ENCODE data around the gene CLEC7A. TPM values are rescaled to one million over a fixed set of nuclear protein-coding genes. Genes with fewer than 3 reads are reported as not detected.

The CLEC7A gene
- total RNA-seq, 2 experiments from 2014 or later: 2.5 to 3.7 TPM

GRCh38 chr12:10115890-10116289 lies 14.1 kb downstream of the CLEC7A start:
- H3K27ac ChIP-seq (ENCODE audit: low read depth in 1 of 2, low read length in 2 of 2): no peak overlapping the region
- no peaks in the 10 kb centered on the region for H3K27me3 ChIP-seq (ENCODE audit: control insufficient read depth in 1 of 2, insufficient read depth in 2 of 2, low read length in 2 of 2)
- intact Hi-C loops (cut with DNase I, micrococcal nuclease): no loop called here
- no peak overlapping the region for H3K4me3 ChIP-seq (ENCODE audit: low read length)
- no peak overlapping the region for H3K27ac Mint-ChIP-seq
- POLR2A ChIA-PET: no interaction called here
- peaks cover 0 to 7% of the 10 kb centered on the region in 2 experiments for H3K9me3 ChIP-seq (ENCODE audit: control insufficient read depth in 1 of 2, insufficient read depth in 1 of 2, low read length in 2 of 2)
- no peaks in the 10 kb centered on the region for H3K36me3 Mint-ChIP-seq (ENCODE audit: low read depth)
- CTCF ChIA-PET: no interaction called here
- TF ChIP-seq CTCF (IDR thresholded peaks at IDR 0.05): no peak
- no peaks in the 10 kb centered on the region for H3K36me3 ChIP-seq (ENCODE audit: insufficient read depth, low read length)
- H3K27me3 Mint-ChIP-seq: peaks cover 4% of the 10 kb centered on the region
- H3K4me1 ChIP-seq (ENCODE audit: insufficient read depth, low read length): no peaks in the 10 kb centered on the region
- no peak overlapping the region for H3K4me3 Mint-ChIP-seq
- peaks cover 1% of the 10 kb centered on the region for H3K9me3 Mint-ChIP-seq
- DNase-seq (no peak), ATAC-seq (ENCODE audit: poor library complexity) (no peak)
- no peaks in the 10 kb centered on the region for H3K4me1 Mint-ChIP-seq (ENCODE audit: low read depth)

- DNase-seq: no peak
- intact Hi-C loops (cut with DNase I, micrococcal nuclease): no loop called here
- Mint-ChIP-seq H3K4me1 (ENCODE audit: low read depth) (no peaks in the 10 kb centered on the region), H3K9me3 (peaks cover 3% of the 10 kb centered on the region), H3K36me3 (ENCODE audit: low read depth) (no peaks in the 10 kb centered on the region), H3K27ac (no peak overlapping the region), H3K4me3 (no peak overlapping the region), H3K27me3 (peaks cover 4% of the 10 kb centered on the region)
- Histone ChIP-seq H3K4me1 (ENCODE audit: insufficient read depth, low read length) (no peaks in the 10 kb centered on the region), H3K9me3 (ENCODE audit: control insufficient read depth in 1 of 2, insufficient read depth in 1 of 2, low read length in 2 of 2) (peaks cover 0 to 7% of the 10 kb centered on the region in 2 experiments), H3K36me3 (ENCODE audit: insufficient read depth, low read length) (no peaks in the 10 kb centered on the region), H3K4me3 (ENCODE audit: low read length) (no peak overlapping the region), H3K27me3 (ENCODE audit: control insufficient read depth in 1 of 2, insufficient read depth in 2 of 2, low read length in 2 of 2) (no peaks in the 10 kb centered on the region), H3K27ac (ENCODE audit: low read depth in 1 of 2, low read length in 2 of 2) (no peak overlapping the region)
- CTCF ChIA-PET: no interaction called here
- ATAC-seq (ENCODE audit: poor library complexity): no peak
- POLR2A ChIA-PET: no interaction called here
- TF ChIP-seq CTCF (IDR thresholded peaks at IDR 0.05): no peak
Observed at GRCh38 chr12:10115311-10115710, 14.7 kb downstream of the CLEC7A start.

- no peak for DNase-seq
- H3K9me3 Mint-ChIP-seq: peaks cover 3% of the 10 kb centered on the region
- Histone ChIP-seq H3K4me1 (ENCODE audit: insufficient read depth, low read length) (no peaks in the 10 kb centered on the region), H3K36me3 (ENCODE audit: insufficient read depth, low read length) (no peaks in the 10 kb centered on the region), H3K27me3 (ENCODE audit: control insufficient read depth in 1 of 2, insufficient read depth in 2 of 2, low read length in 2 of 2) (no peaks in the 10 kb centered on the region), H3K9me3 (ENCODE audit: control insufficient read depth in 1 of 2, insufficient read depth in 1 of 2, low read length in 2 of 2) (peaks cover 0 to 7% of the 10 kb centered on the region in 2 experiments), H3K27ac (ENCODE audit: low read depth in 1 of 2, low read length in 2 of 2) (no peak overlapping the region), H3K4me3 (ENCODE audit: low read length) (no peak overlapping the region)
- H3K27me3 Mint-ChIP-seq: peaks cover 4% of the 10 kb centered on the region
- ChIA-PET CTCF (no interaction called here), POLR2A (interaction anchor here (0.8 kb wide), 1 partner anchor 277 kb away, joined by 3 read pairs; no protein-coding TSS in a partner anchor)
- intact Hi-C loops (cut with DNase I, micrococcal nuclease): no loop called here
- no peaks in the 10 kb centered on the region for H3K36me3 Mint-ChIP-seq (ENCODE audit: low read depth)
- H3K4me3 Mint-ChIP-seq: no peak overlapping the region
- no peaks in the 10 kb centered on the region for H3K4me1 Mint-ChIP-seq (ENCODE audit: low read depth)
- no peak for TF ChIP-seq CTCF (IDR thresholded peaks at IDR 0.05)
- H3K27ac Mint-ChIP-seq: no peak overlapping the region
- no peak for ATAC-seq (ENCODE audit: poor library complexity)
Observed at GRCh38 chr12:10113920-10114319, 16.1 kb downstream of the CLEC7A start.

Measured in CD4-positive, alpha-beta T cell (primary cell).